Peyer's patch (tissue), 4 donors: Measurements from ENCODE around the gene PCIF1. TPM values are rescaled to one million over a fixed set of nuclear protein-coding genes. Genes with fewer than 3 reads are reported as not detected.

Experiments used
- DNase-seq, 3 donors: peaks; one replicate each; pipeline ENCODE4 v3.0.0-alpha.2; 2017 to 2019
- H3K27ac ChIP-seq, 4 donors: fragments of 200-600 bp; sonication (generic); one replicate each; pipeline ENCODE4 v1.5.1; 2016 to 2019
- H3K27me3 ChIP-seq, 2 donors: fragments of 200-600 bp; sonication (generic); one replicate each; pipeline ENCODE4 v1.5.1; 2019
- H3K36me3 ChIP-seq, 3 donors: fragments of 200-600 bp; sonication (generic); one replicate each; pipeline ENCODE4 v1.5.1; 2016 to 2019
- H3K4me1 ChIP-seq, 4 donors: fragments of 200-600 bp; sonication (generic); one replicate each; pipeline ENCODE4 v1.5.1; 2016 to 2019
- H3K4me3 ChIP-seq, 4 donors: fragments of 200-600 bp; sonication (generic); 1 replicate in 3 of 4; 2 replicates in 1 of 4; pipeline ENCODE4 v1.5.1; 2016 to 2019; ENCODE audit warnings: mild to moderate bottlenecking in 1 of 4
- H3K9me3 ChIP-seq, 4 donors: fragments of 200-600 bp; sonication (generic); one replicate each; pipeline ENCODE4 v1.5.1; 2016 to 2019; ENCODE audit warnings: mild to moderate bottlenecking in 1 of 4
- CTCF ChIP-seq, 6 experiments: fragments of 450-650 bp in 4 of 6; fragments of 200-600 bp in 2 of 6; sonication (generic) in 1 of 6; IDR thresholded peaks; one replicate each; pipeline ENCODE4 v1.5.1; 2017 to 2019; ENCODE audit warnings: antibody characterized with exemption in 6 of 6, mild to moderate bottlenecking in 3 of 6, moderate library complexity in 1 of 6
- POLR2A ChIP-seq, 2 donors: fragments of 450-650 bp; IDR thresholded peaks; one replicate each; pipeline ENCODE4 v1.5.1; 2017; ENCODE audit warnings: antibody characterized with exemption in 2 of 2, mild to moderate bottlenecking in 2 of 2, moderate library complexity in 2 of 2
- total RNA-seq, 4 donors: library from RNA; depleted of rRNA; stranded (reverse); fragments of >200 nt; gene quantifications; one replicate each; pipeline ENCODE4 v1.1.0, GENCODE V29; 2016

The PCIF1 gene
- total RNA-seq, 4 donors from 2014 or later: 25.0 to 53.2 (median 44.9) TPM

- TF ChIP-seq CTCF (IDR thresholded peaks at IDR 0.05) (peak in 5 of 6 experiments; percentile 10 to 64 (median 61)), POLR2A (IDR thresholded peaks at IDR 0.05) (no peak)
- peak in 1 of 3 donors; percentile 51 for DNase-seq
- Histone ChIP-seq H3K27ac (peak overlapping the region in 1 of 4 donors; percentile 25), H3K36me3 (peaks cover 0 to 97% (median 0%) of the 10 kb centered on the region in 3 donors), H3K27me3 (no peaks in the 10 kb centered on the region), H3K9me3 (no peaks in the 10 kb centered on the region), H3K4me3 (no peak overlapping the region), H3K4me1 (no peaks in the 10 kb centered on the region)
These were observed 28.8 kb downstream of the PCIF1 start for GRCh38 chr20:45963059-45964005.

- H3K27me3 ChIP-seq: no peaks in the 10 kb centered on the region
- no peak overlapping the region for H3K4me3 ChIP-seq
- H3K9me3 ChIP-seq: no peaks in the 10 kb centered on the region
- no peak for TF ChIP-seq CTCF (IDR thresholded peaks at IDR 0.05)
- TF ChIP-seq POLR2A (IDR thresholded peaks at IDR 0.05): no peak
- peak overlapping the region in 1 of 4 donors; percentile 25 for H3K27ac ChIP-seq
- H3K4me1 ChIP-seq: no peaks in the 10 kb centered on the region
- DNase-seq: peak in 1 of 3 donors; percentile 34
- H3K36me3 ChIP-seq: peaks cover 0 to 97% (median 0%) of the 10 kb centered on the region in 3 donors
These were observed 29.5 kb downstream of the PCIF1 start for GRCh38 chr20:45964006-45964400.

GRCh38 chr20:45965169-45966002 is 30.9 kb downstream of the PCIF1 start:
- no peak overlapping the region for H3K27ac ChIP-seq
- peaks cover 0 to 87% (median 0%) of the 10 kb centered on the region in 3 donors for H3K36me3 ChIP-seq
- H3K9me3 ChIP-seq: no peaks in the 10 kb centered on the region
- no peaks in the 10 kb centered on the region for H3K27me3 ChIP-seq
- H3K4me1 ChIP-seq: peaks cover 0 to 13% (median 8%) of the 10 kb centered on the region in 4 donors
- TF ChIP-seq CTCF (IDR thresholded peaks at IDR 0.05): no peak
- H3K4me3 ChIP-seq: no peak overlapping the region
- peak in 1 of 3 donors; percentile 39 for DNase-seq

- Histone ChIP-seq H3K9me3 (no peaks in the 10 kb centered on the region), H3K4me1 (peaks cover 0 to 14% (median 12%) of the 10 kb centered on the region in 4 donors), H3K27me3 (no peaks in the 10 kb centered on the region), H3K4me3 (no peak overlapping the region), H3K27ac (no peak overlapping the region), H3K36me3 (peaks cover 0 to 66% (median 0%) of the 10 kb centered on the region in 3 donors)
- TF ChIP-seq CTCF (IDR thresholded peaks at IDR 0.05): no peak
- no peak for TF ChIP-seq POLR2A (IDR thresholded peaks at IDR 0.05)
- DNase-seq: peak in 1 of 3 donors; percentile 39
These were observed 33.1 kb downstream of the PCIF1 start for GRCh38 chr20:45967551-45968080.

- DNase-seq: peak in 1 of 3 donors; percentile 42
- Histone ChIP-seq H3K4me1 (peaks cover 0 to 19% (median 12%) of the 10 kb centered on the region in 4 donors), H3K36me3 (peaks cover 0 to 62% (median 0%) of the 10 kb centered on the region in 3 donors), H3K4me3 (no peak overlapping the region), H3K27me3 (no peaks in the 10 kb centered on the region), H3K9me3 (no peaks in the 10 kb centered on the region), H3K27ac (no peak overlapping the region)
- no peak for TF ChIP-seq POLR2A (IDR thresholded peaks at IDR 0.05)
- TF ChIP-seq CTCF (IDR thresholded peaks at IDR 0.05): no peak
These were observed 33.7 kb downstream of the PCIF1 start for GRCh38 chr20:45968081-45968671.
